ENCODE results near the gene PAX7.

DNA sequence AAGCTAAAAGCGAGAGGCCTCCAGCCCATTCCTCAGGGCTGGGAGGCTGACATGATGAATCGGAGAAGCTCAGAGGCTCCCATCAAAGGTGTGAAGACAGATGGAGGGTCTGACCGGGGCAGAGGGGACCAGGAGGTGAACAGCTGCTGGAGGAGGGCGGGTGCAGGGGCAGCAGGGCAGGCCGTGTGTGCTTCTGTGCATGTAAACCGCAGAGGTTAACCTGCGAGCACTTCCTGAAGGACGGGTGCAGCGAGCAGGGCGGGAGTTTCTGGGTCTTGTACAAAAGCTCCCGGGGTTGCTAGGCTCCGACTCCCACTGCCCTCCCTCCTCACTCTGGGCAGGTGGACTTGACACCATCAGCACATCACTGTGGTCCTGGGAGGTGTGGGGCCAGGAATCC is 75.2 kb downstream of the PAX7 start:
- no peak for TF ChIP-seq CTCF (IDR thresholded peaks at IDR 0.05; ENCODE audit: extremely low read depth in 1 of 2, insufficient read depth in 1 of 2, low read depth in 1 of 2, low read length in 2 of 2)
- no peak for TF ChIP-seq POLR2A (IDR thresholded peaks at IDR 0.05; ENCODE audit: low read depth, low read length)
- TF ChIP-seq, protein P1, sequence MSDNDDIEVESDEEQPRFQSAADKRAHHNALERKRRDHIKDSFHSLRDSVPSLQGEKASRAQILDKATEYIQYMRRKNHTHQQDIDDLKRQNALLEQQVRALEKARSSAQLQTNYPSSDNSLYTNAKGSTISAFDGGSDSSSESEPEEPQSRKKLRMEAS (IDR thresholded peaks at IDR 0.05; ENCODE audit: insufficient read depth, insufficient read length) = no peak
- no peak for TF ChIP-seq POLR2AphosphoS5 (IDR thresholded peaks at IDR 0.05; ENCODE audit: insufficient read depth, low read depth, low read length)
- TF ChIP-seq GATA2 (IDR thresholded peaks at IDR 0.05; ENCODE audit: insufficient read depth, insufficient read length, low read depth, low read length) = no peak
